GM12878 (cell line): ENCODE data around the gene STAMBP. TPM values are rescaled to one million over a fixed set of nuclear protein-coding genes. Genes with fewer than 3 reads are reported as not detected.

Experiments
- ATF7 ChIP-seq: fragments of 450-650 bp; IDR thresholded peaks from 2 replicates; pipeline ENCODE4 v1.6.1; 2016; ENCODE audit warnings: low read depth, mild to moderate bottlenecking
- BCL3 ChIP-seq: IDR thresholded peaks from 2 replicates; pipeline ENCODE4 v1.6.1; 2011; ENCODE audit warnings: borderline replicate concordance, low read depth, mild to moderate bottlenecking, moderate library complexity, low read length; ENCODE audit not compliant: insufficient read depth, poor library complexity, severe bottlenecking
- BHLHE40 ChIP-seq, 2 experiments: fragments of 450-650 bp in 1 of 2; IDR thresholded peaks; 2 replicates each; pipeline ENCODE4 v1.6.1; 2011 to 2017; ENCODE audit warnings: low read depth in 2 of 2, borderline replicate concordance in 1 of 2, improper control_type of control experiment in 1 of 2, low read length in 1 of 2, mild to moderate bottlenecking in 1 of 2
- CEBPB ChIP-seq, 2 experiments: fragments of 150-350 bp in 1 of 2; IDR thresholded peaks; 2 replicates each; pipeline ENCODE4 v1.6.1; 2012 to 2014; ENCODE audit warnings: low read depth in 2 of 2, low read length in 2 of 2, borderline replicate concordance in 1 of 2, inconsistent platforms in 1 of 2
- CHD1 ChIP-seq: IDR thresholded peaks from 2 replicates; pipeline ENCODE4 v1.6.1; 2012; ENCODE audit warnings: low read depth, low read length, improper control_type of control experiment
- CHD2 ChIP-seq: IDR thresholded peaks from 2 replicates; pipeline ENCODE4 v1.6.1; 2011; ENCODE audit warnings: low read depth, low read length, improper control_type of control experiment, borderline replicate concordance
- CREM ChIP-seq: IDR thresholded peaks from 2 replicates; pipeline ENCODE4 v1.6.1; 2014; ENCODE audit warnings: antibody characterized with exemption, low read depth
- E4F1 ChIP-seq: fragments of 450-650 bp; IDR thresholded peaks from 2 replicates; pipeline ENCODE4 v1.6.1; 2018; ENCODE audit warnings: borderline replicate concordance, mild to moderate bottlenecking; ENCODE audit not compliant: partially characterized antibody
- ESRRA ChIP-seq: IDR thresholded peaks from 2 replicates; pipeline ENCODE4 v1.6.1; 2012; ENCODE audit warnings: mild to moderate bottlenecking, low read length, improper control_type of control experiment
- IKZF1 ChIP-seq: fragments of 450-650 bp; conservative IDR thresholded peaks from 2 replicates; pipeline ENCODE4 v1.6.1; 2017; ENCODE audit warnings: antibody characterized with exemption, mild to moderate bottlenecking
- JUND ChIP-seq: IDR thresholded peaks from 2 replicates; pipeline ENCODE4 v1.6.1; 2012; ENCODE audit warnings: low read depth, mild to moderate bottlenecking, low read length, improper control_type of control experiment, moderate library complexity
- KLF5 ChIP-seq: fragments of 450-650 bp; IDR thresholded peaks from 2 replicates; pipeline ENCODE4 v1.6.1; 2014; ENCODE audit warnings: mild to moderate bottlenecking; ENCODE audit not compliant: partially characterized antibody
- PKNOX1 ChIP-seq: fragments of 450-650 bp; IDR thresholded peaks from 2 replicates; pipeline ENCODE4 v1.6.1; 2016; ENCODE audit warnings: mild to moderate bottlenecking
- RAD21 ChIP-seq: IDR thresholded peaks from 2 replicates; pipeline ENCODE4 v1.6.1; 2011; ENCODE audit warnings: mild to moderate bottlenecking, low read depth, low read length, moderate library complexity; ENCODE audit not compliant: insufficient read depth
- RELA ChIP-seq: fragments of 450-650 bp; IDR thresholded peaks from 2 replicates; pipeline ENCODE4 v1.8.0; 2014; ENCODE audit warnings: borderline replicate concordance; ENCODE audit not compliant: partially characterized antibody
- RFX5 ChIP-seq: IDR thresholded peaks from 2 replicates; pipeline ENCODE4 v1.6.1; 2011; ENCODE audit warnings: low read depth, low read length, improper control_type of control experiment
- SMC3 ChIP-seq: IDR thresholded peaks from 2 replicates; pipeline ENCODE4 v1.6.1; 2011; ENCODE audit warnings: low read length, improper control_type of control experiment, borderline replicate concordance
- SUPT20H ChIP-seq: IDR thresholded peaks from 2 replicates; pipeline ENCODE4 v1.6.1; 2011; ENCODE audit warnings: low read depth, mild to moderate bottlenecking, low read length, moderate library complexity, borderline replicate concordance; ENCODE audit not compliant: control insufficient read depth
- TARDBP ChIP-seq: IDR thresholded peaks from 2 replicates; pipeline ENCODE4 v1.6.1; 2016; ENCODE audit warnings: borderline replicate concordance
- TCF12 ChIP-seq: IDR thresholded peaks from 2 replicates; pipeline ENCODE4 v1.6.1; 2011; ENCODE audit warnings: low read depth, mild to moderate bottlenecking, low read length
- ZNF274 ChIP-seq: IDR thresholded peaks from one replicate; pipeline ENCODE4 v1.8.0; 2011; ENCODE audit not compliant: insufficient read length, insufficient read depth
- ZNF592 ChIP-seq: fragments of 450-650 bp; IDR thresholded peaks from 2 replicates; pipeline ENCODE4 v1.6.1; 2017; ENCODE audit warnings: mild to moderate bottlenecking, moderate library complexity
- polyA plus RNA-seq, 11 experiments: library from polyadenylated mRNA; depleted of rRNA in 4 of 11; unstranded in 6 of 11; stranded (reverse) in 5 of 11; fragments of >200 nt; fragmentation: Nextera tagmentation in 4 of 11; fragmentation: Illumina TruSeq in 1 of 11; extraction: Ambion mirVana in 4 of 11; extraction: Trizol in 1 of 11; gene quantifications; 1 replicate in 1 of 11; 2 replicates in 10 of 11; pipeline versions ENCODE4 v1.2.1 to v1.2.3, GENCODE V29; 2011 to 2016; ENCODE audit warnings: inconsistent platforms in 2 of 11, missing spikeins in 2 of 11, low read depth in 1 of 11
- total RNA-seq, 4 experiments: library from RNA; depleted of rRNA in 3 of 4; stranded (reverse); fragments of >200 nt in 3 of 4; fragmentation: Illumina TruSeq in 1 of 4; extraction: Trizol in 1 of 4; gene quantifications; 2 replicates each; pipeline versions ENCODE4 v1.2.1 to v1.2.3, GENCODE V29; 2013 to 2021

STAMBP gene
- total and polyA plus RNA-seq, 10 of the 15 experiments (the other 5 are each of a cell fraction or from before 2014, with no cell fraction given), result 38.9 to 84.1 (median 69.7) TPM

- no peak for TF ChIP-seq BHLHE40 (IDR thresholded peaks at IDR 0.05; ENCODE audit: borderline replicate concordance in 1 of 2, low read depth in 2 of 2, low read length in 1 of 2)
- TF ChIP-seq SMC3, result peak; percentile 67; the same call in 1 of the 2 replicates
- TF ChIP-seq E4F1, result no peak
- TF ChIP-seq CREM, result no peak
- TF ChIP-seq CEBPB (IDR thresholded peaks at IDR 0.05; ENCODE audit: borderline replicate concordance in 1 of 2, low read depth in 2 of 2, low read length in 2 of 2), result no peak
- no peak for TF ChIP-seq CHD2
- TF ChIP-seq ZNF592, result 0 out of 2 replicates have a peak, but pooled peaks have one; percentile 65
- TF ChIP-seq CHD1, result no peak
- TF ChIP-seq JUND, result no peak
- TF ChIP-seq PKNOX1, result no peak
- TF ChIP-seq ATF7, result no peak
- TF ChIP-seq RELA, result no peak
- TF ChIP-seq ZNF274, result no peak
- TF ChIP-seq TARDBP, result no peak
- TF ChIP-seq SUPT20H, result no peak
- TF ChIP-seq RAD21, result peak; percentile 85
- no peak for TF ChIP-seq BCL3
- TF ChIP-seq KLF5, result no peak
- TF ChIP-seq RFX5, result no peak
- no peak for TF ChIP-seq ESRRA
- no peak for TF ChIP-seq TCF12
- 0 out of 2 replicates have a peak, but pooled peaks have one; percentile 13 for TF ChIP-seq IKZF1
Observed at GRCh38 chr2:73823916-73824523, 4.7 kb upstream of the STAMBP start (continued).
